ENCODE results near the gene HMGN4.
"Not testable (repeated sequence)": the region's sequence is repeated elsewhere in the genome, so short reads cannot be mapped to it uniquely, and the experiment has no call there.

Gene HMGN4

DNA sequence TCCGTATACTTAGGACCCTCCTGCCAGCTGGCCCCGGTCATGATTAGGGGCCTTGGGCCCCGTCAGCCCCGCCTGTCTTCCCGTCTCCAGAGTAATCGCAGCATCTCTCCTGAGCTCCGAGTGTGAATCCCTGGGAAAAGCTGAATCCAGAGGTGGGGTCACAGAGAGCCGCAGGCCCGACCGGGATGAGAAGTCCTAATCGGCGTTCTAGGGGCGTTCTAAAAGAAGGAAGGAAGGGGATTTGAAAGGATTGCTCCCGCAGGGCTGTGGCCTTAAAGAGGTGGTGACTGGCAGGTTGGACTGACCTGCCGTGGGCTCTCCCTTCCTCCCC, 371 bp downstream of the HMGN4 start:
- POLR2A ChIA-PET = interaction anchor here (0.8 to 4.0 kb wide), 17 partner anchors 9 to 234 kb away, joined by 3 to 45 read pairs (median 6); no protein-coding TSS in a partner anchor
- TF ChIP-seq SP1 (IDR thresholded peaks at IDR 0.05) (no peak), CTBP1 (IDR thresholded peaks at IDR 0.05; ENCODE audit: borderline replicate concordance) (no peak), PKNOX1 (IDR thresholded peaks at IDR 0.05) (no peak), BHLHE40 (IDR thresholded peaks at IDR 0.05; ENCODE audit: borderline replicate concordance) (no peak)
- CTCF ChIA-PET = interaction anchor here (1.0 kb wide), 1 partner anchor 288 kb away, joined by 3 read pairs; a partner anchor contains a TSS
- no peak for DNase-seq (ENCODE audit: extremely low spot score)

- DNase-seq (ENCODE audit: extremely low spot score) = no peak
- TF ChIP-seq LEF1 (IDR thresholded peaks at IDR 0.05; ENCODE audit: borderline replicate concordance) (no peak), ELF4 (IDR thresholded peaks at IDR 0.05) (no peak), SUZ12 (IDR thresholded peaks at IDR 0.05) (no peak), FOXA1 (IDR thresholded peaks at IDR 0.05) (no peak), L3MBTL2 (conservative IDR thresholded peaks at IDR 0.05) (0 out of 2 replicates have a peak, but pooled peaks have one; percentile 23)
- CTCF ChIA-PET = no interaction called here
- POLR2A ChIA-PET = interaction anchor here (0.8 to 4.0 kb wide), 7 partner anchors 15 to 193 kb away, joined by 3 to 45 read pairs (median 6); no protein-coding TSS in a partner anchor
Observed at GRCh38 chr6:26539071-26539615, 977 bp downstream of the HMGN4 start.

GRCh38 chr6:26541579-26541978, 3.4 kb downstream of the HMGN4 start:
- TF ChIP-seq ELF4 (IDR thresholded peaks at IDR 0.05) = no peak
- TF ChIP-seq LEF1 (IDR thresholded peaks at IDR 0.05; ENCODE audit: borderline replicate concordance) = no peak
- TF ChIP-seq HDGF (IDR thresholded peaks at IDR 0.05; ENCODE audit: borderline replicate concordance) = no peak
- no peak for TF ChIP-seq CTBP1 (IDR thresholded peaks at IDR 0.05; ENCODE audit: borderline replicate concordance)
- TF ChIP-seq PKNOX1 (IDR thresholded peaks at IDR 0.05) = no peak
- TF ChIP-seq BHLHE40 (IDR thresholded peaks at IDR 0.05; ENCODE audit: borderline replicate concordance) = no peak
- TF ChIP-seq SUZ12 (IDR thresholded peaks at IDR 0.05) = no peak
- ChIA-PET POLR2A (no interaction called here), CTCF (no interaction called here)
- no peak for DNase-seq (ENCODE audit: extremely low spot score)

DNA sequence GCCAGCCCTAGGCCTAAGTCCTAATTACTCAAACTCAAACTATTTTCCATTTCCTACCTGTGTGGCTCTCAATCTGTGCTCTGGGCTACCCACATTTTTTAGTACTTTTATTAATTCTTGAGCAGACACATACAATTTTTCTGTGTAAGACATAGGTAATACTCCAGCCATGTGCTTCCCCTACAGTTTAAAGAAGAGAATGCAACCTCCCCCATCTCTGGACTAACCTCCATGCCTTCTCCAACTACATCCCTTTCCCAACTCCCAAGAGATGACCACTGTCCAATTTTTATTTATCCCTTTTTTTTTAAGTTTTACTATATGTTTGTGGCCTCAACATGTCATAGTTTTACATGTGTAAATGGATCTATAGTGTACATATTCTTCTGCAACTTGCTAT, 5.8 kb downstream of the HMGN4 start:
- ChIA-PET POLR2A (no interaction called here), CTCF (interaction anchor here (0.6 kb wide), 1 partner anchor 198 kb away, joined by 4 read pairs; no protein-coding TSS in a partner anchor)
- TF ChIP-seq LEF1 (IDR thresholded peaks at IDR 0.05; ENCODE audit: borderline replicate concordance) (no peak), CTBP1 (IDR thresholded peaks at IDR 0.05; ENCODE audit: borderline replicate concordance) (no peak), PKNOX1 (IDR thresholded peaks at IDR 0.05) (no peak), FOXK2 (IDR thresholded peaks at IDR 0.05) (no peak), FOXA1 (IDR thresholded peaks at IDR 0.05) (no peak), ZNF384 (IDR thresholded peaks at IDR 0.05) (no peak), ELF4 (IDR thresholded peaks at IDR 0.05) (no peak), NFRKB (IDR thresholded peaks at IDR 0.05) (no peak), TARDBP (IDR thresholded peaks at IDR 0.05) (no peak), BHLHE40 (IDR thresholded peaks at IDR 0.05; ENCODE audit: borderline replicate concordance) (no peak), SP1 (IDR thresholded peaks at IDR 0.05) (no peak), ARNT (IDR thresholded peaks at IDR 0.05) (no peak), L3MBTL2 (conservative IDR thresholded peaks at IDR 0.05) (no peak), HDGF (IDR thresholded peaks at IDR 0.05; ENCODE audit: borderline replicate concordance) (no peak), SUZ12 (IDR thresholded peaks at IDR 0.05) (no peak), FOXM1 (IDR thresholded peaks at IDR 0.05; ENCODE audit: borderline replicate concordance) (no peak)
- DNase-seq (ENCODE audit: extremely low spot score) = no peak

GRCh38 chr6:26544473-26544872, 6.3 kb downstream of the HMGN4 start:
- CTCF ChIA-PET = no interaction called here
- TF ChIP-seq ARNT (IDR thresholded peaks at IDR 0.05) = no peak
- no peak for TF ChIP-seq FOXA1 (IDR thresholded peaks at IDR 0.05)
- TF ChIP-seq LEF1 (IDR thresholded peaks at IDR 0.05; ENCODE audit: borderline replicate concordance) = no peak
- TF ChIP-seq SP1 (IDR thresholded peaks at IDR 0.05) = no peak
- TF ChIP-seq PKNOX1 (IDR thresholded peaks at IDR 0.05) = no peak
- no peak for TF ChIP-seq L3MBTL2 (conservative IDR thresholded peaks at IDR 0.05)
- no peak for TF ChIP-seq HDGF (IDR thresholded peaks at IDR 0.05; ENCODE audit: borderline replicate concordance)
- no peak for TF ChIP-seq FOXM1 (IDR thresholded peaks at IDR 0.05; ENCODE audit: borderline replicate concordance)
- TF ChIP-seq SUZ12 (IDR thresholded peaks at IDR 0.05) = no peak
- no peak for TF ChIP-seq BHLHE40 (IDR thresholded peaks at IDR 0.05; ENCODE audit: borderline replicate concordance)
- no peak for TF ChIP-seq FOXK2 (IDR thresholded peaks at IDR 0.05)
- TF ChIP-seq CTBP1 (IDR thresholded peaks at IDR 0.05; ENCODE audit: borderline replicate concordance) = no peak
- TF ChIP-seq NFRKB (IDR thresholded peaks at IDR 0.05) = no peak
- no peak for TF ChIP-seq ELF4 (IDR thresholded peaks at IDR 0.05)
- TF ChIP-seq TARDBP (IDR thresholded peaks at IDR 0.05) = no peak
- TF ChIP-seq ZNF384 (IDR thresholded peaks at IDR 0.05) = no peak
- POLR2A ChIA-PET = interaction anchor here (1.6 kb wide), 1 partner anchor 70 kb away, joined by 4 read pairs; no protein-coding TSS in a partner anchor
- DNase-seq (ENCODE audit: extremely low spot score) = no peak

- ChIA-PET POLR2A (interaction anchor here (1.6 kb wide), 1 partner anchor 72 kb away, joined by 4 read pairs; no protein-coding TSS in a partner anchor), CTCF (no interaction called here)
- TF ChIP-seq FOXK2 (IDR thresholded peaks at IDR 0.05) = no peak
- TF ChIP-seq SP1 (IDR thresholded peaks at IDR 0.05) = no peak
- DNase-seq (ENCODE audit: extremely low spot score) = no peak
Observed at GRCh38 chr6:26545627-26546026, 7.5 kb downstream of the HMGN4 start.

DNA sequence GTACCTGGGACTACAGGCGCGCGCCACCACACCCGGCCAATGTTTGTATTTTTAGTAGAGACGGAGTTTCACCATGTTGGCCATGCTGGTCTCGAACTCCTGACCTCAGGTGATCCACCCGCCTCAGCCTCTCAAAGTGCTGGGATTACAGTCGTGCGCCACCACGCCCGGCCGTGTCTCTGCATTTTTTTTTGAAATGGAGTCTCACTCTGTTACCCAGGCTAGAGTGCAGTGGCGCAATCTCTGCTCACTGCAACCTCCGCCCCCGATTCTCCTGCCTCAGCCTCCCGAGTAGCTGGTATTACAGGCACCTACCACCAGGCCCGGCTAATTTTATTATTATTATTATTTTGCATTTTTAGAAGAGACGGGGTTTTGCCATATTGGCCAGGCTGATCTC, 9.2 kb downstream of the HMGN4 start:
- POLR2A ChIA-PET = interaction anchor here (1.0 kb wide), 1 partner anchor 10 kb away, joined by 7 read pairs; the partner anchor contains the start of gene HMGN4
- DNase-seq (ENCODE audit: extremely low spot score); CTCF ChIA-PET: not testable (repeated sequence)
